22Rv1 (cell line): ENCODE results near the gene CHEK2.

Experiments used
- ZFX ChIP-seq: fragments of 450-650 bp; IDR thresholded peaks from 2 replicates; pipeline ENCODE4 v1.6.1; 2017; ENCODE audit warnings: antibody characterized with exemption, borderline replicate concordance
- TF ChIP-seq, protein P1 (sequence below): fragments of 450-650 bp; IDR thresholded peaks from 2 replicates; pipeline ENCODE4 v1.5.1; 2017; ENCODE audit warnings: mild to moderate bottlenecking

GRCh38 chr22:28736301-28737155 lies 5.1 kb downstream of the CHEK2 start:
- TF ChIP-seq, protein P1, sequence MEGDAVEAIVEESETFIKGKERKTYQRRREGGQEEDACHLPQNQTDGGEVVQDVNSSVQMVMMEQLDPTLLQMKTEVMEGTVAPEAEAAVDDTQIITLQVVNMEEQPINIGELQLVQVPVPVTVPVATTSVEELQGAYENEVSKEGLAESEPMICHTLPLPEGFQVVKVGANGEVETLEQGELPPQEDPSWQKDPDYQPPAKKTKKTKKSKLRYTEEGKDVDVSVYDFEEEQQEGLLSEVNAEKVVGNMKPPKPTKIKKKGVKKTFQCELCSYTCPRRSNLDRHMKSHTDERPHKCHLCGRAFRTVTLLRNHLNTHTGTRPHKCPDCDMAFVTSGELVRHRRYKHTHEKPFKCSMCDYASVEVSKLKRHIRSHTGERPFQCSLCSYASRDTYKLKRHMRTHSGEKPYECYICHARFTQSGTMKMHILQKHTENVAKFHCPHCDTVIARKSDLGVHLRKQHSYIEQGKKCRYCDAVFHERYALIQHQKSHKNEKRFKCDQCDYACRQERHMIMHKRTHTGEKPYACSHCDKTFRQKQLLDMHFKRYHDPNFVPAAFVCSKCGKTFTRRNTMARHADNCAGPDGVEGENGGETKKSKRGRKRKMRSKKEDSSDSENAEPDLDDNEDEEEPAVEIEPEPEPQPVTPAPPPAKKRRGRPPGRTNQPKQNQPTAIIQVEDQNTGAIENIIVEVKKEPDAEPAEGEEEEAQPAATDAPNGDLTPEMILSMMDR, result no peak
- no peak for TF ChIP-seq ZFX
